H9 (cell line): Measurements from ENCODE around the gene KLHL28. TPM values are rescaled to one million over a fixed set of nuclear protein-coding genes. Genes with fewer than 3 reads are reported as not detected.

Experiments
- DNase-seq: peaks from one replicate; pipeline ENCODE4 v3.0.0-alpha.2; 2017
- H2AFZ ChIP-seq: one replicate; pipeline ENCODE4 v1.6.1; 2013; ENCODE audit warnings: mild to moderate bottlenecking, low read length, control low read depth, moderate library complexity
- H2AK5ac ChIP-seq: 2 replicates; pipeline ENCODE4 v1.6.1; 2013; ENCODE audit warnings: low read length, control low read depth, mixed read lengths; ENCODE audit not compliant: insufficient read length
- H2BK120ac ChIP-seq: one replicate; pipeline ENCODE4 v1.6.1; 2013; ENCODE audit warnings: low read depth, mild to moderate bottlenecking, low read length, control low read depth, inconsistent platforms; ENCODE audit not compliant: poor library complexity, severe bottlenecking
- H2BK12ac ChIP-seq: 2 replicates; pipeline ENCODE4 v1.6.1; 2013; ENCODE audit warnings: low read length, control low read depth, mixed read lengths, low read depth; ENCODE audit not compliant: insufficient read length
- H2BK15ac ChIP-seq: 2 replicates; pipeline ENCODE4 v1.6.1; 2013; ENCODE audit warnings: low read depth, low read length, control low read depth
- H2BK20ac ChIP-seq: one replicate; pipeline ENCODE4 v1.6.1; 2013; ENCODE audit warnings: low read depth, mild to moderate bottlenecking, low read length, control low read depth, inconsistent platforms; ENCODE audit not compliant: poor library complexity, severe bottlenecking
- H2BK5ac ChIP-seq: 2 replicates; pipeline ENCODE4 v1.6.1; 2013; ENCODE audit warnings: low read length, control low read depth, mixed read lengths; ENCODE audit not compliant: insufficient read length
- H3K14ac ChIP-seq: 2 replicates; pipeline ENCODE4 v1.6.1; 2013; ENCODE audit warnings: low read length, control low read depth; ENCODE audit not compliant: insufficient read depth
- H3K18ac ChIP-seq: 2 replicates; pipeline ENCODE4 v1.6.1; 2013; ENCODE audit warnings: low read depth, mild to moderate bottlenecking, mixed read lengths, low read length, control low read depth; ENCODE audit not compliant: insufficient read length
- H3K23ac ChIP-seq: 2 replicates; pipeline ENCODE4 v1.6.1; 2013; ENCODE audit warnings: low read length, control low read depth, mixed read lengths, low read depth; ENCODE audit not compliant: insufficient read length
- H3K23me2 ChIP-seq: 2 replicates; pipeline ENCODE4 v1.6.1; 2013; ENCODE audit warnings: low read depth, mild to moderate bottlenecking, mixed read lengths, low read length, control low read depth; ENCODE audit not compliant: insufficient read length, poor library complexity, severe bottlenecking
- H3K27ac ChIP-seq: 2 replicates; pipeline ENCODE4 v1.5.1; 2013; ENCODE audit warnings: low read length, control low read depth, mixed read lengths, low read depth; ENCODE audit not compliant: insufficient read length
- H3K27me3 ChIP-seq: 2 replicates; pipeline ENCODE4 v1.6.1; 2013; ENCODE audit warnings: low read length, control low read depth, inconsistent platforms; ENCODE audit not compliant: insufficient read depth
- H3K4ac ChIP-seq: 2 replicates; pipeline ENCODE4 v1.6.1; 2013; ENCODE audit warnings: low read depth, mild to moderate bottlenecking, control low read depth, inconsistent platforms, low read length, moderate library complexity
- H3K4me1 ChIP-seq: 2 replicates; pipeline ENCODE4 v1.6.1; 2013; ENCODE audit warnings: low read length, control low read depth, inconsistent platforms; ENCODE audit not compliant: insufficient read depth
- H3K4me2 ChIP-seq: 2 replicates; pipeline ENCODE4 v1.6.1; 2013; ENCODE audit warnings: low read length, control low read depth, mixed read lengths; ENCODE audit not compliant: insufficient read length, insufficient read depth
- H3K56ac ChIP-seq: 2 replicates; pipeline ENCODE4 v1.6.1; 2013; ENCODE audit warnings: low read depth, mild to moderate bottlenecking, mixed read lengths, low read length, control low read depth; ENCODE audit not compliant: insufficient read length
- H3K79me1 ChIP-seq: 2 replicates; pipeline ENCODE4 v1.6.1; 2013; ENCODE audit warnings: low read depth, mild to moderate bottlenecking, moderate library complexity, low read length, control low read depth, inconsistent platforms; ENCODE audit not compliant: insufficient read depth, poor library complexity, severe bottlenecking
- H3K79me2 ChIP-seq: 2 replicates; pipeline ENCODE4 v1.6.1; 2013; ENCODE audit warnings: low read length, control low read depth, inconsistent platforms; ENCODE audit not compliant: insufficient read depth
- H3K9ac ChIP-seq: 2 replicates; pipeline ENCODE4 v1.6.1; 2013; ENCODE audit warnings: low read length, control low read depth, mixed read lengths; ENCODE audit not compliant: insufficient read length; ENCODE audit errors: extremely low read depth
- H3K9me3 ChIP-seq: one replicate; pipeline ENCODE4 v1.6.1; 2013; ENCODE audit warnings: low read depth, low read length, inconsistent platforms; ENCODE audit not compliant: control insufficient read depth
- H3T11ph ChIP-seq: one replicate; pipeline ENCODE4 v1.6.1; 2013; ENCODE audit warnings: mild to moderate bottlenecking, low read length, control low read depth, inconsistent platforms
- H4K20me1 ChIP-seq: one replicate; pipeline ENCODE4 v1.6.1; 2013; ENCODE audit not compliant: control insufficient read depth, insufficient read length, insufficient read depth
- H4K5ac ChIP-seq: 2 replicates; pipeline ENCODE4 v1.6.1; 2013; ENCODE audit warnings: low read depth, mild to moderate bottlenecking, mixed read lengths, low read length, control low read depth; ENCODE audit not compliant: insufficient read length
- H4K8ac ChIP-seq: replicated peaks from 2 replicates; pipeline ENCODE4 v1.6.1; 2013; ENCODE audit warnings: low read length, control low read depth, mixed read lengths, low read depth; ENCODE audit not compliant: insufficient read length
- H4K91ac ChIP-seq: 2 replicates; pipeline ENCODE4 v1.6.1; 2013; ENCODE audit warnings: low read depth, mild to moderate bottlenecking, moderate library complexity, mixed read lengths, low read length, control low read depth; ENCODE audit not compliant: insufficient read length
- H3K27ac Mint-ChIP-seq, 3 experiments: 2 replicates in 2 of 3; 3 replicates in 1 of 3; pipeline ENCODE4 v1.8.0; 2020 to 2021; ENCODE audit warnings: mixed read lengths in 3 of 3, mild to moderate bottlenecking in 1 of 3, moderate library complexity in 1 of 3
- H3K27me3 Mint-ChIP-seq: 2 replicates; pipeline ENCODE4 v1.8.0; 2021; ENCODE audit warnings: low read depth, mild to moderate bottlenecking, moderate library complexity, mixed read lengths
- H3K36me3 Mint-ChIP-seq, 3 experiments: 2 replicates in 2 of 3; 3 replicates in 1 of 3; pipeline ENCODE4 v1.8.0; 2020 to 2021; ENCODE audit warnings: low read depth in 3 of 3, mixed read lengths in 3 of 3; ENCODE audit not compliant: insufficient read depth in 1 of 3
- H3K4me1 Mint-ChIP-seq, 2 experiments: 2 replicates each; pipeline ENCODE4 v1.8.0; 2020; ENCODE audit warnings: mixed read lengths in 2 of 2
- H3K4me3 Mint-ChIP-seq, 2 experiments: 2 replicates in 1 of 2; 3 replicates in 1 of 2; pipeline ENCODE4 v1.8.0; 2020 to 2021; ENCODE audit warnings: mild to moderate bottlenecking in 2 of 2, mixed read lengths in 2 of 2, moderate library complexity in 1 of 2
- H3K9me3 Mint-ChIP-seq, 2 experiments: 2 replicates in 1 of 2; 3 replicates in 1 of 2; pipeline ENCODE4 v1.8.0; 2020; ENCODE audit warnings: mild to moderate bottlenecking in 2 of 2, mixed read lengths in 2 of 2, moderate library complexity in 1 of 2
- CTCF ChIP-seq: fragments of 200-600 bp; sonication (generic); conservative IDR thresholded peaks from 3 replicates; pipeline ENCODE4 v1.8.0; 2021; ENCODE audit warnings: antibody characterized with exemption, mild to moderate bottlenecking
- total RNA-seq: library from RNA; stranded (reverse); gene quantifications from 2 replicates; pipeline ENCODE4 v1.2.1, GENCODE V29; 2021

Gene KLHL28
- total RNA-seq, 1 experiment from 2014 or later: 10.2 TPM

- no peaks in the 10 kb centered on the region for H3K4me1 ChIP-seq
- DNase-seq: no peak
- H3T11ph ChIP-seq: no peak overlapping the region
- H3K27ac ChIP-seq: no peak overlapping the region
- no peaks in the 10 kb centered on the region for H3K27me3 ChIP-seq
- no peak overlapping the region for H3K4me2 ChIP-seq
- no peak overlapping the region for H4K5ac ChIP-seq
- H3K18ac ChIP-seq: no peak overlapping the region
- Mint-ChIP-seq H3K9me3 (no peaks in the 10 kb centered on the region), H3K4me3 (no peak overlapping the region), H3K27ac (no peak overlapping the region), H3K27me3 (no peaks in the 10 kb centered on the region), H3K4me1 (no peaks in the 10 kb centered on the region), H3K36me3 (no peaks in the 10 kb centered on the region)
- H3K56ac ChIP-seq: no peak overlapping the region
- no peak overlapping the region for H2BK15ac ChIP-seq
- no peak overlapping the region for H3K9ac ChIP-seq
- no peak for TF ChIP-seq CTCF
- no peak overlapping the region for H2BK20ac ChIP-seq
- H2AK5ac ChIP-seq: no peak overlapping the region
- no peak overlapping the region for H4K91ac ChIP-seq
- H4K20me1 ChIP-seq: no peaks in the 10 kb centered on the region
- H3K14ac ChIP-seq: no peak overlapping the region
- H2BK12ac ChIP-seq: no peak overlapping the region
- no peak overlapping the region for H2BK120ac ChIP-seq
- no peak overlapping the region for H2BK5ac ChIP-seq
- H3K9me3 ChIP-seq: no peaks in the 10 kb centered on the region
- no peak overlapping the region for H2AFZ ChIP-seq
- no peaks in the 10 kb centered on the region for H3K23me2 ChIP-seq
- no peak overlapping the region for H3K23ac ChIP-seq
- H3K79me1 ChIP-seq: no peaks in the 10 kb centered on the region
- peaks cover 1% of the 10 kb centered on the region; the same call in 1 of the 2 replicates for H3K79me2 ChIP-seq
- H3K4ac ChIP-seq: no peak overlapping the region
- H4K8ac ChIP-seq: no peak overlapping the region
Measured at GRCh38 chr14:44979740-44980356, 18.1 kb upstream of the KLHL28 start.
